NCI-H1436 (cell line): ENCODE data around the gene IGSF3.
A peak's percentile ranks its signal among the peaks of the same experiment; 100 is the strongest.
"Not testable (repeated sequence)": the region's sequence is repeated elsewhere in the genome, so short reads cannot be mapped to it uniquely, and the experiment has no call there.

ENCODE experiments used
- DNase-seq: peaks from one replicate; lab custom pipeline; 2025; lab: John Stamatoyannopoulos, UW

IGSF3 gene

GRCh38 chr1:116661633-116662032 is 5.9 kb downstream of the IGSF3 start:
- no peak for DNase-seq

DNA sequence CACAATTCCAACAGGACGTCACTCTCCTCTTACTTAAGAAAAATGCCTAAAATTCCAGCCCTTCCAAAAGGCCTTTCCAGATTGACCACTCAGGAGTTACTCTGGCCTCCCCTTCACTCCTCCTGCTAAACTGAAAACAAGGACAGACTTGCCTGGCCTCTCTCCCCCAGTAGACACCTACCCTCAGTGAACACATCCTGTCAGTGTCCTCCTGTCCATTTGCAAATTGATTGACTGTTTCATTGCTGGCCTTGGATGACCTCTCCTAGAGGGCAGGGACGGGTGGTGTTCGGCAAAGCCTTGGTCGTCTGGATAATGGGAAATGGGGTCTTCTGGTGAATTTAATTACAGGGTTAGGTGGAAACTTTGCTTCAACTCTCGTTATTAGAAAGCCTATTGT is 8.9 kb downstream of the IGSF3 start:
- DNase-seq = not testable (repeated sequence)

DNA sequence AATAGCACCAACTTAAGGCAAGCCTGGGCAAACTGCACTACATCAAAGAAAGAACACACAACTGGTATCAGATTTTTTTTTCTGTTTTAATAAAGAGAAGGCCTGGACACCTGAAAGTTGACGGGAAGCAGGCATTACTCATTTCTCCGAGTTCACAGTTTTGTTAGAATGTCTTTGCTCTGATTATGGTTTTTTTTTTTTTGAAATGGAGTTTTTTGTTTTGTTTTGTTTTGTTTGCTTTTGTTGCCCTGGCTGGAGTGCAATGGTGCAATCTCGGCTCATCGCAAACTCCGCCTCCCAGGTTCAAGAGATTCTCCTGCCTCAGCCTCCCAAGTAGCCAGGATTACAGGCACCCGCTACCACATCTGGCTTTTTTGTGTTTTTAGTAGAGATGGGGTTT is 9.7 kb downstream of the IGSF3 start:
- DNase-seq = not testable (repeated sequence)

GRCh38 chr1:116654351-116654750 is 13.2 kb downstream of the IGSF3 start:
- no peak for DNase-seq

DNA sequence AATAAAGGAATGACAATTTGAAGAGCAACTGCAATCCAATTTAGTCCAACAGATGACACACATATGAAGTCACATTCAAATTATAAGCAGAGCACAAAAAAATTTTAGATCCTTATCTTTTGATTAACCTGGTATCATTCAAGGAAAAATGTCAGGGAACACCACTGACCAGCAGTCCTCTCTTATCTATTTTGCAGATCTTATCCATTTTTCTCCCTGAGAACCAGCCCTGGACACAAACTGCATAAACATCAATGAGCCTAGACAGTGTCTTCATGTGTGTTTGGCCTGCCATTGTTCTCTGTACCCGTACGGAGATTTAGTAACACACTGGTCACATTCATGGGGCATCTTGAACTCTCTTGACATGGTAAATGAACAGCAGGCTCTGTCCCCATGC is 14.9 kb downstream of the IGSF3 start:
- DNase-seq = not testable (repeated sequence)

- DNase-seq = not testable (repeated sequence)
These were observed 16.8 kb downstream of the IGSF3 start for GRCh38 chr1:116650781-116651180.

GRCh38 chr1:116649041-116649440 is 18.5 kb downstream of the IGSF3 start:
- not testable (repeated sequence) for DNase-seq

- not testable (repeated sequence) for DNase-seq
These were observed 19.2 kb downstream of the IGSF3 start for GRCh38 chr1:116648325-116648724.

DNA sequence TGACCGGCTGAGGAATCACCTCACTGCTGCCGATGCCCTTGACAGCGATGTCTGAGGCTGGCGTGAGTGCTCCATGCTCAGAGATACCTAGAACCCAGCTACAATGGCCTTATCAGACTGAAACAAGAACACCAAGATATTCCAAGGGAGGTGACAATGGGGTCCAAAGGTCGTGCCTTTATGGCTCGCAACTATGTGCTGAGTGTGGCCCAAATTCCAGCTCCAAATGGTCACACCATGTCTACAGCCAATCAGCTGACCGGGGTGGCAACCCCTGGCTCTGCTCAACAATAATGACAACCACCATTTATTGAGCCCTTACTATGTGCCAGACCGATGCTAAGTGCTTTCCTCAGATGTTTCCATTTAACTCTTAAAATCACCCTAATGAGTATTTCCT is 20.3 kb downstream of the IGSF3 start:
- DNase-seq = not testable (repeated sequence)

DNA sequence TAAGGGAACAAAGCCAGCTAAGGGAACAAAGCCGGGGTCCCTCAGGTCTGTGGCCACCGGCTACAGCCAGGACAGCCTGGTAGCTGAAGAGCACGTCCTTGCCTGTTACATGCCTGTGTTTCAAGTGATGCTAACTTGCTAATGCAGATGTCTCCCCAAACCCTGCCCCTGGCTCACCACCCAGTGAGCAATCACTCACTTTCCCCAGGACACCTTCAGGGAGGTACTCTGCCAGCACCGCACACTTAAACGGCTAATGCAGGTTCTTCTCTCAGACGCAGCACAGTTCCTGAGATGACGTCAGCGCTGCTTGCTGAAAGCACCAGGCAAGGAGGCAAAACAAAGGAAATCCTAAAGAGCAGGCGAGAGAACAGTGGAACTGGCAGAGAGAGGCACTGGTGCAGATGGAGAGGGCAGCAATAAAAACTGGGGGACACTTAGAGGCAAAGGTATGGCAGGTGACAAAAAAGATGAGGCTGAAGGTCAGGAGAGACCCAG is 20.8 kb downstream of the IGSF3 start:
- DNase-seq = peak; percentile 60

DNA sequence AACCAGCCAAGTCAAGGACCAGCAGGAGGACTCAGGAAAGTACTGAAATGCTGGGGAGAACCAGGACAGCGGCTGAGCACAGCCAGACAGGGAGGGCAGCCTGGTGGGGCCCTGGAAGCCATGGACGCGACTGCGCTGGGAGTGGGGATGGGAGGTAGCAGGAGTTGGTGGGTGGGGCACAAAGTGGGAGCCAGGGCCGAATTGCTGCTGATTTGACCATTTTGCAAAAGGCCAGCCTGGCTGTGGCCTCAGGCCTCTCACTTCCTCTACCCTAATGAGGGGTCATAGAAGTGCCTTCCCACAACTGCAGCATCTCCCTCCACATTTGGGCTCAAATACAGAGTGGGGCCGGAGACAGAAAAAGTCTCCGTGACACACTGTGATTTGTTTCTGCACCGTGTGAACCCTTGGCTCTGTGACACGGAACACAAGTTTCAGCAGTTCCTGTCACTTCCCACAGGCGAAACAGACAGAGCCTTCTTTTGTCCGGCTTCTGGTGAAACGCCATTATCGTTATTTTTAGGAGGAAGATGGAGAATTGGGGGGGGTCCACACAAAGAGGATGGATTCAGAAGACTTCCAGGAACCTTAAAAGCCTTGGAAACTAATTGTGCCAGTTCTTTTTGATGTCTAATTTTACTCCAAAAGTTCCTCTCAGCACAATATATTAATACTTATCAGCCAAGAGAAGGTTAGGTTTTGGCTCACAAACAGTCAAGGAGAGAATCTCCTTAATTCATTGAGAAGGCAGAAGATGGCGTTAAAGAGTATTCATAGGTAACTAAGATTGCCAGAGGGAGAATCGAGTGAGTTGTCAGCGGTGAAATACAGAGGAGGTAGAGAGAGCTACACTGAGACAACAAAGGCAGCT is 21.5 kb downstream of the IGSF3 start:
- DNase-seq = not testable (repeated sequence)

GRCh38 chr1:116644993-116645392 is 22.5 kb downstream of the IGSF3 start:
- DNase-seq = not testable (repeated sequence)

DNA sequence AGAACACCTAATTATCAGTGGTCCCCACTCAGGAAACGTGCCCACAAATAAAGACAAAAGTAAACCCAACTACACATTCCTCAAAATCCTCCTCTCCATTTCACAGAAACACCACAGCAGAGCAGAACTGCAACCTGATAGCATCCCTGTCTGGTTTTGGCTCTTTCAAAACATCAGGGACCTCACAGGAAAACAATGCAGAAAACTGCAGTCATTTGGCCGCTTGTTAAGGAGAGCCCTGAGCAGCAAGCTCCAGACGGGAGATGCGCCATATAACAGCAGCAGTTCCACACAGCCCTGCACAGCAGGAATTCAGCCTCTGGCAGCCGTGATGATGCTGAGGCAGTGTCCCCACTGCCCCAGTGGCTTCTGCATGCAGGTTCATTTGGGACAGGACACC is 23.4 kb downstream of the IGSF3 start:
- DNase-seq = not testable (repeated sequence)

GRCh38 chr1:116643281-116643751 is 24.2 kb downstream of the IGSF3 start:
- DNase-seq = not testable (repeated sequence)

DNA sequence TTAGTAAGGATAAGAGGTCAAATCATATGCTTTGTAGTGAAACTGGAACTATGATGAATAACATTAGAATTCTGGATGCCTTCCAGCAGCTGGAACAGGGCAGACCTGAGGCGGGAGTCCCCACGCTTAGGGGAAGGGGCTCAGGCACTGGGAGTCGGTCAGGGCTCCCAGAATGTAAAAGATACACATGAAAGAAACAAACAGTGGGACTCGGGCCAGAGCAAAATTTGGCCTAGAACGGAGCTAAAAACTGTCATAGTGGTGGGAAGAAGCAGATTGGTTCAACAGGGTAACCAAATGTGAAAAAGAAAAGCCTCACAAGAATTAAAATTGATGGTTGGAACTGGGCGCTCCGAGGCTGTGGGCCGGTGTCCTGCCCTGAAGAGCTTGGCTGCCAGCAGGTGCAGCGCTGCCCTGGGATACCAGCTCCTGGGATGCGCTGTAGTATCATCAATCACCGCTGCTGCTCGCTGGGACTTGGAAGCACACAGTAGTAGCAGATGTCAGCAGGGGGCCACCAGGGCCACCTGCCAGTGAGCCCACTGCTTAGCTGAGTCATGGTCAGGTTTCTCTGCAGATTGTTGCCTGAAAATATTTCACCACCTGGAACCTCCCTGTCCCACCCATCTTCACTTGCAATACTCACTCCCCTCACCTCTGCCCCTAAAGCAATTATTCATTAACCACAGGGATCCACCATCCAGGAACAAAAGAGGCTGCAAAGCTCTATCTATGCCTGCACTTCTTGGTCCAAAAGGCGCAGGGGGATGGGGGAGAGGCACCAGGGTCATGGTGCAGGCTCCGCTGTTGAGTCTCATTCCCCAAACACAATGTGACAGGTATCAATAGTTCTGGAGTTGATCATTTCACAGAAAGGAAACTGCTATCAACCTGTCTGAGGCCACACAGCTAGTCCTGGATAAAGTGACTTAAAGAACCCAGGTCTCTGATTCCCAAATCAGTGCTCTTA is 24.9 kb downstream of the IGSF3 start:
- not testable (repeated sequence) for DNase-seq

- DNase-seq = not testable (repeated sequence)
These were observed 29.9 kb downstream of the IGSF3 start for GRCh38 chr1:116637583-116637982.

- DNase-seq = not testable (repeated sequence)
These were observed 30.9 kb downstream of the IGSF3 start for GRCh38 chr1:116636584-116636983.

DNA sequence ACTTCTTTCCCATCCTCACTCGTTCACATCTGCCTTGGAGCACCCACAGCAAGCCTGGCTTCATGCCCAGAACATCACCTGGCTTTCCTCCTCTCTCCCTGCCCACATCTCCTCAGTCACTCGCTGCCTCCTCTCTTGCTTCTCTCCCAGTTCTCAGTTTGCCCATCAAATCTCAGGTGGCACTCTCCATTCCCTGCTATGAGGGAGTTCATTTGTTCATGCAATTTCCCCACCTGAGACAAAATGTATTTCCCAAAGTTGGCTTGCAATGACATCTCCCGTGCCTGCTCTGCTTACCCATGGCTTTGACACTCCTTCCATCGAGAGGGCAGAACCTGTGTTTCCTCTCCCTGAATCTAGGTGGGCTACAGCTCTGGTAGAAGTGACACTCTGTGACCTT is 33.1 kb downstream of the IGSF3 start:
- not testable (repeated sequence) for DNase-seq

DNA sequence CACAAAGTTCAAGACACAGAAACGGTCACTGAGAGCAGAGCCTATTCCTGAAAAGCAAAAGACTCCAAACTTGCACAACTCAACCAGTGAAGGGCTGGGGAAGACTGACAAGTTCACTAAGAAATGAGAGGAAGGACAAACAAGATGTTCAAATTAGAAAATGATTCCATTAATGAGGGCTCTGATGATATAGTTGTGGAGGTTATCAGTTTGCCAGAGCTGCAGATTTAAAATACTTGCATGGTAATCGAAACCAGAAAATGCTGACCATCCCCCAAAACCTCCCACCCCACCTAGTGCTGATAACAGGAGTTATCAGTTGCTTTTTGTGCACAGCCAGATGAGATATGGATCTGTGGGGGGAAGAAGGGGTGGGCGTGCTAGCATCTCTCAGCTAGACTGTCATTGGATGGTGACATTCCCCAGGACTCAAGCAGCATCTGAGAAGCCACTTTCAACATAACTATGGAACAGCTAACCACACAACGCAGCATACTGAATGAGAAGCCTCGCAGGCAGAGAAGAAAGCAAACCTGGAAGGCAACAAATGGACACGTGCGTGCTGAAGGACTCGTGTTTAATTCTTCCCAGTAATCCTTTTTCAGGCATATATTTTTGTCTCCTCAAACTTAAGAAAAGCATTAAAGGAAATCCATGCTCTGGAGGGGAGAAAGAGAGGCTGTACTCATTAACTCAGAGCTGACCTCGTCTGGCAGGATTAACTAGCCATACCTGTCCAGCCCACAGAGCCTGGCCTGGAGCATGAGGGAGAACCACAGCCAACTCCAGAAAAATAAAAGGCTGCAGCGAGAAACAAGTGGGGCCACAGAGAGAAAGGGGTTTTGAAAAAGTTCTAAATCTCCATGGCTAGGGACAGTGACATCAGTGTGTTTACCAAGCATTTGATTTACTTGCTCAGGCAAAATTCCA is 35.3 kb downstream of the IGSF3 start:
- DNase-seq = not testable (repeated sequence)

- DNase-seq = not testable (repeated sequence)
These were observed 36.0 kb downstream of the IGSF3 start for GRCh38 chr1:116631554-116631953.

DNA sequence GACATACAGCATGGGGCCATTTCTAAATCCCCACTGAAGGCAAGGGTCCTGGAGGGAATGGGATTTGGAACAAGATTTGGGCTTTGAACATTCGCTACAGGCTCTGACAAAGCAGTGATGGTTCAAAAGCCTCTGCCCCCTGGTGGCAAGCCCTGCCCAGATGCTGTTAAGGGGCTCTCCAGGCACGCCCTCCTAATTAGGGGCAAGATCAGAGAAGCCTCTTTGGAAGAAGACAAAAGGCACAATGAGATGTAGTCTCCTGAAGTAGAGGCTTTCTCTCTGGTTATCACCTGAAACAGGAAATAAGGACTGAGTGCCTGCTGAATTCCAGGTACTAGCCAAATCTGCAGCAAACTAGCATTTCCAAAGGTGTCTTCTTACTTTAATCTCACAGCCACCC is 37.5 kb downstream of the IGSF3 start:
- DNase-seq = not testable (repeated sequence)
